Stimulated activated CD8-positive, alpha-beta memory T cell treated with anti-CD3 and anti-CD28 coated beads, Interleukin-4, amount 100 ng/mL, for 1 hour (primary cell): Measurements from ENCODE around the gene PARD3B.

ENCODE experiments used
- DNase-seq, 2 donors: peaks; one replicate each; pipeline ENCODE4 v3.0.0-alpha.2; 2020; ENCODE audit warnings: low read depth in 2 of 2, low spot score in 1 of 2

Gene PARD3B

DNA sequence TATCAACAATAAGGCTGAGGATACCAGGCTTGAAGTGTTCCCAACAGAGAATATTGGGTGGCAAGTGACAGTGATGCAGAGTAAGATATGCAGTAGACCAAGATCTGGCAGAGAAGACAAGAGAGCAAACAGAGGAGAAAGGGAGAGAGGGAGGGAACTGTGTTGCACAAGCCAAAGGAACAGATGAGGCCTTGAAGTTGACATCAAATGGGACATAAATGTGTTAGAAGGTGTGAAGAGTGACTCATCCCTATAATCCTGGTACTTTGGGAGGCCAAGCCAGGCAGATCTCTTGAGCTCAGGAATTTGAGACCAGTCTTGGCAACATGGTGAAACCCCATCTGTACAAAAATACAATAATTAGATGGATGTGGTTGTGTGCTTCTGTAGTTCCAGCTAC is 342.9 kb downstream of the PARD3B start:
- no peak for DNase-seq

DNA sequence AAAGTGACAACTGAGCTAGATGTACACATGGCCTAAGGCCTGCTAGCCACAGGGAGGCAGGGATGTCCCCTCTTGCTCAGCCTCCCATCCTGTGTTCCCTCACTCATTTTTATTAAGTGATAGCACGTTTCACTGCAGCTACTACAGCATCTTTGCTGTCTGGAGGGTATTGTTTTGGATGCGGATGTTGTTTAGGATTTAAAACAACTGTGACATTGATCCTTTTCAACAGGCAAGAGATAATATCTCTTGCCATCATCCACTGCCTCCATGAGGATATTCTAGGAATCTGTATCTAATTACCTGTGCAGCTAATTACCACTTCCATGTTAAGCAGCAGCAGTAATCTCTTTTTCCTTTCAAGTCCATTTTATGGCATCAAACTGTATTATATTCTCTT is 345.4 kb downstream of the PARD3B start:
- DNase-seq: no peak

DNA sequence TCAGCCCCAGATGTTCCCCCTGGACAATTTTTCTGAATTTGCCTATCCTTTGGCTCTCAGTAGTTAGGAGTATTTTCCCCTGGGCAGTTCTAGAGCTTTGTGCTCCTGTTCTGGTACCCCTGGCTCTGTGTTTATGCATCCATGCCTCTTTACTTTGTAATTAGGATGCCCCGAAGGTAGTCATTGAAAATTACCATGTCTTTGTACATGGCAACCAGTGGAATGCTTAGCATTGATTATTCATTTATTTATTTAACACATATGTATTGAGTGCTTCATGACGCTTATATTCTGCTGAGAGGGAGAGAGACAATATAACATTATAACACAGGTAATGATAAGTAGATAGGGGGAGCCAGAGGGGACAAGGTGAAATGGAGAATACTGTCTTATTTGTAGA is 346.5 kb downstream of the PARD3B start:
- DNase-seq: no peak

DNA sequence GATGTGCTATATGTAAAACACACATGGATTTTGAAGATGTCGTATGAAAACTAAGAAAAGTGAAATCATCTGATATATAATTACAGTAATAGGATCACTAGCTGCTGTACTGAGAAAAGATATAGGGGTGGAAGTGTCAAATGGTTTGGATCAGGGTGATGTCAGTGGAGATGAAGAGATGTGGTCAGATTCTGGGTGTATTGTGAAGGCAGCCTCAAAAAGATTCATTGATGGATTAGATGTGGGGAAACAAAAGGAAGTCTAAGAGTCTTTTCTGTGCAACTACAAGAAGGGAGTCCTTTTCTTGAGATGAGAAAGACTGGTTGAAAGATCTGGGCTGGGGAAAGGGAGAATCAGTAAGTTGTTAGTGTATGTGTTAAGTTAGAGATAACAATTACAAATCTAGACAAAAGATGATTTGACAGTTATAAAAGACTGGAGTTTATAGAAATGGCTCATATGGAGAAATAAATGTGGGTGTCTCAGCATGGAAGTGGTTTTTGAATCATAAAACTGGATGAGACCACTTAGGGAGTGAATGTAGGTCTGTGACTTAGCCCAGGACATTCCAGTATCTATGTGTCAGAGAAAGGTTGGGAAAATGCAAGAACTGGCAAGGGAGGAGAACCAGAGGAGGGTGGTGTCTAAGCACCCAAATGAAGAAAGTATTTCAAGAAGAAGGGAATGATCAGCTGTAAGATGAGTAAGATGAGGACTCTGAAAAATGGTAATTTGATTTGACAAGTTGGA is 347.4 kb downstream of the PARD3B start:
- no peak for DNase-seq

DNA sequence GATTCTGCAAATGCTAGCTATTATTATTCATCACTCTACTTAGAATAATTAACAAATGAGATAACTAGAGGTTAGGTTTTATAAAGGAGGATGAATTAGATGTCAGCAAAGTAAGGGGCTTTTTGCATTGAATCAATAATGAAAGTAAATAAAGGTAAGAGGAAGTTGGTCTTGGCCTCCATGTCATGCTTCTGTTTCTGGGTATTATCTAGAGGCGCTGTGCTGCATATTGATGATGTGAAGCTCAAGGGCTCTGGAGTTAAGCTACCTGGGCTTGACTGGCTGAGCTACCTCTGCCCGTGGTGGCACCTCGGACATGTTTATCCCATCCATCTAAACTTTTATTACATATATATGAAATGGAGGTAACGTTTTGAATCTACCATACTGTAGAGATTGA is 350.9 kb downstream of the PARD3B start:
- DNase-seq: no peak

GRCh38 chr2:204897561-204897960 is 352.3 kb downstream of the PARD3B start:
- DNase-seq: no peak

GRCh38 chr2:204898928-204899640 is 353.8 kb downstream of the PARD3B start:
- no peak for DNase-seq

- DNase-seq: no peak
Observed at GRCh38 chr2:204899983-204900382, 354.7 kb downstream of the PARD3B start.

- no peak for DNase-seq
Observed at GRCh38 chr2:204900487-204900886, 355.2 kb downstream of the PARD3B start.

GRCh38 chr2:204900910-204901309 is 355.6 kb downstream of the PARD3B start:
- DNase-seq: no peak

DNA sequence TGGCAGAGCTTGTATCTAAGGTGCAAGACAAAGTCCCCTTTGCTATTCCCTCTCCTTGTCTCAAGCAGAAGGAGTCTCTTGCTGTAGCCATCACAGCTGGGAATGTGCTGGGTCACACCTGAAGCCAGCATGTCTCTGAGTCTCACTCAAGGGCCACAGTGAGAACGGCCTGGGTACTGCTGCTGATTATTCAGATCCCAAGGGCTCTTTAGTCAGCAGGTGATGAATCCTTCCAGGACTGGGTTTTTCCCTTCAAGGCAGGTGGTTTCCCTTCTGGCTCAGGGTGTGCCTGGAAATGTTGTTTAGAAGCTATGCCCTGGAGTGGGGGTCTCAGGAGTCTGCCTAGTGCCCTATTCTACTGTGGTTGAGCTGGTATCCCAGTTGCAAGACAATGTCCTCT is 356.3 kb downstream of the PARD3B start:
- no peak for DNase-seq

- DNase-seq: no peak
Observed at GRCh38 chr2:204909791-204910190, 364.5 kb downstream of the PARD3B start.

- DNase-seq: no peak
Observed at GRCh38 chr2:204913312-204913711, 368.0 kb downstream of the PARD3B start.

- DNase-seq: no peak
Observed at GRCh38 chr2:204913854-204914464, 368.7 kb downstream of the PARD3B start.

DNA sequence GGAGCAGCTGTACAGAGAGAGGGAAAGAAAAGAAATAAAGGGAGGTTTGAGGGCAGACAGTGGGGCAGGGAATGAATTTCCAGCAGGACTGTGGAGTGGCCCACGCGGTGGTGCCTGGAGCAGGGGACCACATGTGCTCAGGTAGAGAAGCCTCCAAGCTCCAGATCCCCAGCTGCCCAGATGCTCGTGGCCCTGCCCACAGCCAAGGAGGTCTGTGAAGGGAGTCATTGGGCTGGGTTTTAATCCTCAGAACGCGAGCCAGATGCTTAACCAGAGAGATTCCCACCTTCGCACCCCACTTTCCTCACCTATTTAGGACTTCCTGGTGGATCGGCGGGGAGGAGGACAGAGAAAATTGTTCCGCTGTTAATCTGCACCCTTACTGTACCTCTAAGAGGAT is 369.4 kb downstream of the PARD3B start:
- no peak for DNase-seq

DNA sequence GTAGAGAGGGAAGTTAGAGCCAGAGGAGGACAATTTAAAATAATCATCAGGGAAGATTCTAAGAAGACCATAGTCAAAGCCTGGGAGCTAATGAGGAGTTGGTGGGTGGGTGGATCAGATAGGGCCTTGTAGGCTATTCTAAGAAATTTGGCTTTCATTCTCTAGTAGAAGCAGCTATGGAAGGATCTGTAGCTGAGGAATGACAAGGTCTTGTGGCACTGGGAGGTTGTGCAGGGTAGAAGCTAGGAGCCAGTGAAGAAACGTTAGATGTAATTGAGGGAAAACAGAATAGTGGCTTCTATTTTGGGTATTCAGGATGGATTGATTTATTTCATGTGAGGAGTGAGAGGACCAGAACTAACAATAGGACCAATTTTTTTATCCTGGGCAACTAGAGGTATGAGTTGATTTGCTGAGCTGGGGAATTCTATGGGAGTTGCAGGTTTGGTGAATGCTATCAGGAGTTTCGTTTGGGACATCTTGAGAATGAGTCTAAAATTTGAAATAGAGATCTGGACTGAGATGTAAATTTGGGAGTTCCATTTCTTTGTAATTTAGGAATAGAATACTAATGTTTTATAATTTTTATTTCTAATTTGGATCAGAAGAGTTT is 371.9 kb downstream of the PARD3B start:
- no peak for DNase-seq

- no peak for DNase-seq
Observed at GRCh38 chr2:204920776-204921175, 375.5 kb downstream of the PARD3B start.

GRCh38 chr2:204923957-204924356 is 378.7 kb downstream of the PARD3B start:
- DNase-seq: no peak

- no peak for DNase-seq
Observed at GRCh38 chr2:204931562-204931961, 386.3 kb downstream of the PARD3B start.

- DNase-seq: no peak
Observed at GRCh38 chr2:204933735-204934374, 388.6 kb downstream of the PARD3B start.

- no peak for DNase-seq
Observed at GRCh38 chr2:204944927-204945326, 399.7 kb downstream of the PARD3B start.
